Skeletal muscle satellite cell (primary cell): Measurements from ENCODE around the gene ZMIZ1.

Experiments used
- H3K27me3 ChIP-seq: 2 replicates; pipeline ENCODE4 v1.7.0; 2013; ENCODE audit warnings: low read length; ENCODE audit not compliant: control insufficient read depth, insufficient read depth
- H3K36me3 ChIP-seq: 2 replicates; pipeline ENCODE4 v1.7.0; 2013; ENCODE audit warnings: mild to moderate bottlenecking, control low read depth, low read length; ENCODE audit not compliant: insufficient read depth
- H3K4me1 ChIP-seq: 2 replicates; pipeline ENCODE4 v1.7.0; 2013; ENCODE audit warnings: low read length; ENCODE audit not compliant: control insufficient read depth, insufficient read depth
- H3K4me2 ChIP-seq: 2 replicates; pipeline ENCODE4 v1.7.0; 2013; ENCODE audit warnings: mild to moderate bottlenecking, low read length
- H3K4me3 ChIP-seq: 2 replicates; pipeline ENCODE4 v1.7.0; 2013; ENCODE audit warnings: low read length
- H3K9ac ChIP-seq: 2 replicates; pipeline ENCODE4 v1.7.0; 2013; ENCODE audit warnings: mild to moderate bottlenecking, low read depth, low read length, moderate library complexity
- H3K9me3 ChIP-seq: replicated peaks from 2 replicates; pipeline ENCODE4 v1.7.0; 2013; ENCODE audit warnings: mild to moderate bottlenecking, control low read depth, low read length

ZMIZ1 gene

DNA sequence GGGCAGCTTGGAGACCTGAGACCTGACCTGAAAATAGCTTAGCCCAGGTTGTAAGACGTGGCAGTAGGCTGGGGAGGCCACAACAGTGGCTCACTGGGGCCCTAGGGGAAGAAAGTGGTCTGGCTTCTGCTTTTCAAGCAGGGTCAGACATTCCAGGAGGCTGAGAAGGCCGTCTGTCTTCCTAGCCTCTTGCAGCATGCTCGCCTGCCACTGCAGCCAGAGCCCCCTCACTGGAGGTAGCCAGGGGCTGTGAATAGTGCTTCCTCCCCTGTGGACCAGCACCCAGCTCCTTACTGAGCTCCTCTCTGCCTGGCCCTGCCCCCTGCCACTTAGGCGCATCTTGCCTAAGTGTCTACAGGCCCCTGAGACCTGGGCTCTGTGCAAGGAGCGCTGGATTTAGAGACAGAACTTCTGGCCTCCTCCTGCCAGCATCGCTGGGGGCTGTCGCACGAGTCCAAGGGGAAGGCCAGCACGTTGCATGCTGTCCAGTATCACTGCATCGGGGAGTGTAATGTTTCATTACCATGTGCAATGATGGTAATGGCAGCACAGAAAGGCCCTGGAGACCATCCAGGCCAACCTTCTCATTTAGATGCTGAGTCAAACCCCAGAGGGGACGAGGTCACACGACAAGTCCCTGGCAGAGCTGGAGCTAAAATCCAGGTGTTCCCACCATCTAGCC, 12.7 kb downstream of the ZMIZ1 start:
- H3K9me3 ChIP-seq, result no peaks in the 10 kb centered on the region
- peak overlapping the region; percentile 17 for H3K4me3 ChIP-seq
- no peaks in the 10 kb centered on the region for H3K27me3 ChIP-seq
- H3K36me3 ChIP-seq, result peaks cover 13% of the 10 kb centered on the region
- H3K4me2 ChIP-seq, result peak overlapping the region; percentile 44
- peak overlapping the region; percentile 18 for H3K9ac ChIP-seq
- peaks cover 81% of the 10 kb centered on the region for H3K4me1 ChIP-seq

DNA sequence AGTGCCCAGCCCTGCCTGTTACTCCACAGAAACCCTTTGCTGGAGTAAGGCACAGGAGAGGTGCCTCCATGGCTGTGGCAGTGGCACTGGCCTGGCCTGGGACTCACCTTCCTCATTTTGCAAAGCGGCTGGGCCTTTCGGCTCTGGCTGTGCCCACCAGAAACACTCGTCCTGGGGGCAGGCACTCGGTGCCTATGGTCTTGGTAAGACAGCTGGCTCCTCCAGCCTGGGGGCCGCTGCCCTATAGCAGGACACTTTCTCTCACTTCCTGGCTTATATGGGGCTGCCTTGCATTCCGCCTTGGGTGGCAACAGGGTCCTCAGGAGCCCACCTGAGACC, 13.2 kb downstream of the ZMIZ1 start:
- Histone ChIP-seq H3K36me3 (peaks cover 16% of the 10 kb centered on the region), H3K4me1 (peaks cover 78% of the 10 kb centered on the region), H3K4me2 (peak overlapping the region; percentile 28), H3K9ac (no peak overlapping the region), H3K27me3 (no peaks in the 10 kb centered on the region), H3K9me3 (no peaks in the 10 kb centered on the region), H3K4me3 (no peak overlapping the region)

DNA sequence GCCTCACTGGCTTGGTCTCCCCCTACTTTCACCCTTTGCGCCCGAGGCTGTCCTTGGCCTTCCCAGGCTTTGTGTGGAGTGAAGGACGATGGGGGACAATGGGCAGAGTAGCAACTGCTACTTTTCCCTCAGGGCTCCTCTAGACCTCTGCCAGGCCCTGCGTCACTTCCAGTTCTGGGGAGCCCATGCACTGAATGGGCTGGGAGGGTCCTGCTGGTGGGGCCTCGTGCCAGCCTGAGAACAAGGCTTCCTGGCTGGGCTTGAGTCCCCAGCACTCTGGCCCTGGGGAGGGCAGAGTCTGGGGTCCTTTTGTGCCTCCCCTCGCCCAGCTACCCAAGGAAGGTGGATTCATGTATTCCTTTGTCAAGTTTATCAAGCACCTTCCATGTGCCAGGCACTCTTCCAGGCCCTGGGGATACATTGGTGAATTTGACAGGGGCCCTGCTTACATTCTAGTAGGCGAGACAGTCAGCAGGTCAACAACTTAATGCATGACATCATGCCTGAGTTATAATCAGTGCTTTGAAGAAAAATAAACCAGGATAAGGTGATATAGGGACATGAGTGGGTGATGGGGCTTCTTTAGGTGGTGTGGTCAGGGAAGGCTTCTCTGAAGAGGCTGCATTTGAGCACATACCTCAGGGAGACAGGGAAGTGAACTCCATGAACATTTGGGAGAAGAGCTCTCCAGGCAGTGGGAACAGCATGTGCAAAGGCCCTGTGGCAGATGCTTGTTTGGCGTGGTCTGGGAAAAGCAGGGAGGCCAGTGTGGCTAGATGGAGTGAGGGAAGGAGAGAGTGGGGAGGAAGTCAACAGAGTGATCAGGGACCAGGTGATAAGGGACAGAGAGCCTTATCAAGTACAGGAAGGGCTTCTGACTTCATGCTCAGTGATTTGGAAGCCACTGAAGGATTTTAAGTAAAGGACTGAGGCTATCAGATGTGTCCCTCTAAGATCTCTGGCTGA, 14.1 kb downstream of the ZMIZ1 start:
- H3K9me3 ChIP-seq, result no peaks in the 10 kb centered on the region
- no peaks in the 10 kb centered on the region for H3K27me3 ChIP-seq
- peak overlapping the region; percentile 30 for H3K4me2 ChIP-seq
- H3K9ac ChIP-seq, result no peak overlapping the region
- peaks cover 76% of the 10 kb centered on the region for H3K4me1 ChIP-seq
- H3K36me3 ChIP-seq, result peaks cover 12% of the 10 kb centered on the region
- no peak overlapping the region for H3K4me3 ChIP-seq

DNA sequence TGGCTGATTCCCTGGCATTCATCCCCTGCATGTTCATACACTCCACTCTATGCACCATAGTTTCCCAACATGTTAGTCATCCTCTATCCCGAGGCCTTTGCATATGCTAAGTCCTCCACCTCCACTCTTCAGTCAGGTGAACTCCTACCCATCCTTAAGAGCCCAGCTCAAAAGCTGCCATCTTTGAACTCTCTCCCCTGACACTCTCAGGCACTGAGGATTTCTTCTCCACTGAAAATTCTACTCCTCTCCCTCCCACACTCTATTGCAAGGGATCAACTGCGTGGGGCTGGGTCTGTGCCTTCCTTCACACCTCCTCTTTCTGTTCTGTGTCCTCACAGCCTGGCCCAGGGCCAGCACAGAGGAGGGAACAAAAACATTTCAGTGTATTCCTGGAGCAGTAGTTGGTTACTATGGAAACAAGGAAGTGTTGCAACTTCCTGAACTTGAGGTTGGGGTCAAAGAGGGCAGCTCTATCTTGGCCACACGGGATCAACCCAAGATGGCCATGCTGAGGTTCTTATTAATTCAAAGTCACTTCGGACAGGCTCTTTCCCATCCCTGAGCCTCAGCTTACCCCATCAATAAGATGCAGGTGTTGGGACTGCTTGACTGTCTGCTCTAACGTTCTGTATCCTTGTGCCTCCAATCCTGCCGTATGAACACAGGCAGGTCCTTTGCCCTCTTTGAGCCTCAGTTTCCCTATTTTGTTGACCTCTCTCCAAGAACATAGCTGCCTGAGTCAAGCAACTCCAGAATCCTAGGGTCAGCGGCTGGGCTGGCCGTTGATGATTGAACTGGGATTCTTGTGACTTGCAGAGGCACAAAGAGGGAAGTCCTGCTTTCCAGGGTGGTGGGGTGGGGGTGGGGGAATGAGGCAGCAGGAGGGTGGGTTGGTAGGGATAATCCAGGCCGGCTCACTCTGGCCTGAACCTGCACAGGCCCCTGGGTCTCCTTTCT, 15.5 kb downstream of the ZMIZ1 start:
- H3K36me3 ChIP-seq, result peaks cover 9% of the 10 kb centered on the region
- no peak overlapping the region for H3K4me3 ChIP-seq
- H3K4me1 ChIP-seq, result peaks cover 65% of the 10 kb centered on the region
- peak overlapping the region; percentile 30 for H3K4me2 ChIP-seq
- no peaks in the 10 kb centered on the region for H3K9me3 ChIP-seq
- H3K27me3 ChIP-seq, result no peaks in the 10 kb centered on the region
- H3K9ac ChIP-seq, result no peak overlapping the region

DNA sequence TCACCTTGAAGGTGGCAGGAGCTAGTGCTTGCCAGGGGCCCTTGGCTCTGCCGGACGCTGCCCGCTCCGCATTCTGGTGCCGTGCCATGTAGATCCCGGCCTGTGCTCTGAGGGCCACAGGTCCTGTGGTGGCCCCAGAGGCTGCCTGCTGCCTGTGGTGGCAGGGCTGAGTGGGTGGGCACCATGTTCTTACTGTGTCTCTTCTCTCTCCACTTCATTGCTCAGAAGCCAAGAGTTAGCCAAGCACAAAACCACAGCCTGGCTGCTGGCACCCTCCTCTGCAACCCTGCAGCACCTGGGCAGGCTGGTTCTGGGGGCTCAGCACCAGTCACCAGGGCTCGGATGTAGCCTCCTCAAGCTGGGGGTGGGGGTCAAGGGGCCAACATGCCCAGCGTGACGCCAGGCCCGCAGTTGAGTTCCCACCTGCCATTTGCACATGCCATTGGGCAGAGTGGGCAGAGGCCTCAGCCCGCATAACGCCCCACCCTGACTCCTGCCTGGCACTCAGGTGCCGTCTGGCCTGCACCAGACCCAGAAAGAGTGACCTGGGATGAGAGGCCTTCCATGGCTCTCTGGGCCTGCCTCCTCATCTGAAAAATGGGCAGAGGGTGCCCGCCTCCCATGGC, 16.3 kb downstream of the ZMIZ1 start:
- no peak overlapping the region for H3K9ac ChIP-seq
- peaks cover 9% of the 10 kb centered on the region for H3K36me3 ChIP-seq
- H3K4me1 ChIP-seq, result peaks cover 60% of the 10 kb centered on the region
- H3K27me3 ChIP-seq, result no peaks in the 10 kb centered on the region
- no peak overlapping the region for H3K4me2 ChIP-seq
- H3K9me3 ChIP-seq, result no peaks in the 10 kb centered on the region
- no peak overlapping the region for H3K4me3 ChIP-seq

DNA sequence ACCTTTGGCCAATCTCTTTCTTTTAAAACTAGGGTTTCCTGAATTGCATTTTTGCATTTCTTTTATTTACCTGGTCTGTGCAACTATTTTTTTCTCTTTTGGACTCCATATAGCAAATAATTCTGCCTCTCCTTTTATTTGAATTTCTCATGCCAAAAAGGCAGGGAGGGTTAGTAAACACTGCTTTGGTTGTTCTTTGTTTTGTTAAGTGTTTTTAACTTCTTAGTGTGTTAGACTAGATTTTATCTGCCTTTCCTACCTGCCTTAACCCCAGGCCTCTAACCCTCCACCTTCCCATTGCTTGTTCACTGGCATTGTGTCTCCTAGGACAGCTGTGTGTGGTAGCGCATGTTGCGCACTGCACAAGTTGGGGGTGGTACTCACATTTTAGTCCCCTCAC, 18.1 kb downstream of the ZMIZ1 start:
- no peaks in the 10 kb centered on the region for H3K9me3 ChIP-seq
- H3K9ac ChIP-seq, result no peak overlapping the region
- H3K4me2 ChIP-seq, result no peak overlapping the region
- peaks cover 9% of the 10 kb centered on the region for H3K36me3 ChIP-seq
- no peaks in the 10 kb centered on the region for H3K27me3 ChIP-seq
- H3K4me1 ChIP-seq, result peaks cover 52% of the 10 kb centered on the region
- no peak overlapping the region for H3K4me3 ChIP-seq

DNA sequence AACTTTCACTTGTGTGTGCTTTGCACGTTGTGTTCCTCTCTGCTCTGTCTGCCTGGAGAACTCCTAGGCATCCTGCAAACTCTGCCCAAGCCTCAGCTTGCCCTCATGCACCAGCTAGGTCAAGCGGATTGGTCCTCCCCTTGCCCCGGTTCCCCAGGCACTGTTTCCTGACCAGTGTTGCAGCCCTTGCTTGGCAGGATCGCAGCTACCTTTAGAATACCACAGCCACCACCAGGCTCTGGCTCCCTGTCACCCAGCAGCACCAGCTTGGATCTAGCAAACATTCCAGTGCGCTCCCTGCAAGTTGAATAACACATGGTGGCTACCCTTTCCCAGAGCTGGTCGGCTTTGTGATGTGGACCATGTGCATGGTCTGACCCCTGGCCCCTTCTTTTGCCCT, 19.0 kb downstream of the ZMIZ1 start:
- H3K9ac ChIP-seq, result no peak overlapping the region
- H3K36me3 ChIP-seq, result peaks cover 9% of the 10 kb centered on the region
- peaks cover 43% of the 10 kb centered on the region for H3K4me1 ChIP-seq
- no peaks in the 10 kb centered on the region for H3K27me3 ChIP-seq
- no peak overlapping the region for H3K4me3 ChIP-seq
- no peak overlapping the region for H3K4me2 ChIP-seq
- H3K9me3 ChIP-seq, result no peaks in the 10 kb centered on the region

DNA sequence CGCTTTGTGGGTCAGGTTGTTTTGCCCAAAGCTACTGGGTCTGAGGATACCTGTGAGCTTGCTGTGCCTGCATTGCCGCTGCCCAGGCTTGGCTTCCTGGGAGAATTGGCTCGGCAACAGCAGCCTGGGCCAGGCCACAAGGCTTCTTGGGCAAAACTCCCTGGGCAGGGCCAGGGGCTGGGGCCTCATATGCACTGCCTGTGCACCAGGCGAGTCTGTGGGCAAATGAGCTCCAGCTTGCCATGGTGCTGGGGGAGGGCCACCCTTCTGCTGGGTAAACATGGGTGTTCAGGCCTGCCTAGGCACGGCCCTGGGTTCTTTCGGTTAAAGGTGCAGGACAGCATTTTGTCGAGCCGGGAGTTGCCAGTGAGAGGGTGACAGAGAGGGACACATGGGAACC, 19.4 kb downstream of the ZMIZ1 start:
- no peaks in the 10 kb centered on the region for H3K27me3 ChIP-seq
- no peaks in the 10 kb centered on the region for H3K9me3 ChIP-seq
- peaks cover 9% of the 10 kb centered on the region for H3K36me3 ChIP-seq
- H3K4me3 ChIP-seq, result no peak overlapping the region
- no peak overlapping the region for H3K9ac ChIP-seq
- no peak overlapping the region for H3K4me2 ChIP-seq
- H3K4me1 ChIP-seq, result peaks cover 39% of the 10 kb centered on the region

DNA sequence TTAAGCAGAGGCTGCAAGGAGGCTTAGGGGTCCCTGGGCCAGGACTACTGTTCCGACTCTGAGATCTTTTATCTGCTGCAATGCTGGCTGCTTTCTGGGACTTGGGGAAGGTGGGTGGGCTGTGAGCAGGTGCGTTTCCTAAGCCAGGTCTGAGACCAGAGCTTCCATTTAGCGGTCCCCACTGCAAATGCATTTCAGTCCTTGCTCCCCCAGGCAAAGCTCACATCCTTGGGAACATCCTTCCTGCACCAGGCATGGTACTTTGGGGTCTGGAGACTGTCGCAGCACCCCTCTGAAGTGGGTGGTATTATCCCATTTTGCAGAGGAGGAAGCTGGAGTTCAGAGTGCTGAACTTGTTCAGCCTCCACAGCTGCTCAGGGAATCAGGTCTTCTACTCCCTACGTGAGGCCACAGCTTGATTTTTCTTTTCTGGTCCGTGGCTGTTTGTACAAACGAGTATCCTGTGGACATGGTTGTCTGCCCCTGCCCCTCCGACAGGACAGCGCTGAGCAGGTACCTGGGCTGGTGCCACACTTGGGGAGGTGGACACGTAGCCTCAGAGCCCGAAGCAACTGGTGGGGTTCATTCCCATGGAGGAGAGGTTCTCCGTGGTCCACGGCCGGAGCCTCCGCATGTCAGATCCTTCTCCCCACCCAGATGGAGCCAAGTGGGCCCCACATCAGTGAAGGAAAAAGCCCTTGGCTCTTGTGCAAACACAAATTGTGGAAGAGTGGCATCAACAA, 20.0 kb downstream of the ZMIZ1 start:
- no peaks in the 10 kb centered on the region for H3K9me3 ChIP-seq
- no peak overlapping the region for H3K9ac ChIP-seq
- no peak overlapping the region for H3K4me3 ChIP-seq
- H3K27me3 ChIP-seq, result no peaks in the 10 kb centered on the region
- peaks cover 37% of the 10 kb centered on the region for H3K4me1 ChIP-seq
- H3K36me3 ChIP-seq, result peaks cover 9% of the 10 kb centered on the region
- H3K4me2 ChIP-seq, result no peak overlapping the region

DNA sequence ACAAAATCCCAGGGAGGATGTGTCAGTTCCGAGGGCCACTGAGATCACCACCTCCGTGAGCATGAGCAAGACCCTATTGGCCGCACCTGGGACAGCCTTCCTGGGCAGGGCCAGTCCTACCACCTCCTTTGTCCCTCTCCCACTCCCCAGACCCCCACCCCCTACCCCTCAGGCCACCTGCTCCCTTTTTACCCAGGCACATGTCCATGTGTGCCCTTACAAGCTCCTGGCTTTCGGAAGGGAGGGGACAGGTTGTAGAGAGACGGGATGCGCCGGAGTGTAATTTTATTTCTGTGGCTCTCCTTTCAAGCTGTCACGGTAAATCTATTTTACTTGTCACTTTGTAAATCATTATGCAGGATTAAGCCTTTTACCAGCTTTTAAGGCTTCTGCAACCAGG, 20.9 kb downstream of the ZMIZ1 start:
- no peak overlapping the region for H3K4me2 ChIP-seq
- H3K4me3 ChIP-seq, result no peak overlapping the region
- H3K4me1 ChIP-seq, result peaks cover 36% of the 10 kb centered on the region
- no peaks in the 10 kb centered on the region for H3K27me3 ChIP-seq
- no peaks in the 10 kb centered on the region for H3K9me3 ChIP-seq
- H3K9ac ChIP-seq, result no peak overlapping the region
- peaks cover 9% of the 10 kb centered on the region for H3K36me3 ChIP-seq
